Uterus (tissue), 2 donors: Measurements from ENCODE around the gene HERC5.

Experiments used
- POLR2A ChIP-seq, 2 donors: fragments of 450-650 bp; IDR thresholded peaks; one replicate each; pipeline ENCODE4 v1.6.1; 2016; ENCODE audit warnings: antibody characterized with exemption in 2 of 2, mild to moderate bottlenecking in 1 of 2, moderate library complexity in 1 of 2
- TF ChIP-seq, protein P1 (sequence below), 4 experiments: fragments of 200-600 bp in 2 of 4; fragments of 450-650 bp in 2 of 4; sonication (generic) in 2 of 4; IDR thresholded peaks; one replicate each; pipeline ENCODE4 v1.5.1; 2016 to 2019; ENCODE audit warnings: antibody characterized with exemption in 4 of 4, mild to moderate bottlenecking in 2 of 4, moderate library complexity in 1 of 4

- TF ChIP-seq, protein P1, sequence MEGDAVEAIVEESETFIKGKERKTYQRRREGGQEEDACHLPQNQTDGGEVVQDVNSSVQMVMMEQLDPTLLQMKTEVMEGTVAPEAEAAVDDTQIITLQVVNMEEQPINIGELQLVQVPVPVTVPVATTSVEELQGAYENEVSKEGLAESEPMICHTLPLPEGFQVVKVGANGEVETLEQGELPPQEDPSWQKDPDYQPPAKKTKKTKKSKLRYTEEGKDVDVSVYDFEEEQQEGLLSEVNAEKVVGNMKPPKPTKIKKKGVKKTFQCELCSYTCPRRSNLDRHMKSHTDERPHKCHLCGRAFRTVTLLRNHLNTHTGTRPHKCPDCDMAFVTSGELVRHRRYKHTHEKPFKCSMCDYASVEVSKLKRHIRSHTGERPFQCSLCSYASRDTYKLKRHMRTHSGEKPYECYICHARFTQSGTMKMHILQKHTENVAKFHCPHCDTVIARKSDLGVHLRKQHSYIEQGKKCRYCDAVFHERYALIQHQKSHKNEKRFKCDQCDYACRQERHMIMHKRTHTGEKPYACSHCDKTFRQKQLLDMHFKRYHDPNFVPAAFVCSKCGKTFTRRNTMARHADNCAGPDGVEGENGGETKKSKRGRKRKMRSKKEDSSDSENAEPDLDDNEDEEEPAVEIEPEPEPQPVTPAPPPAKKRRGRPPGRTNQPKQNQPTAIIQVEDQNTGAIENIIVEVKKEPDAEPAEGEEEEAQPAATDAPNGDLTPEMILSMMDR (IDR thresholded peaks at IDR 0.05) = no peak
- TF ChIP-seq POLR2A (IDR thresholded peaks at IDR 0.05) = no peak
Measured at GRCh38 chr4:88458104-88458740, 1.3 kb downstream of the HERC5 start.
